OCI-LY7 (cell line): ENCODE results near the gene TSPAN1.

Experiments used
- CTCF ChIP-seq: fragments of 200-600 bp; sonication (generic); conservative IDR thresholded peaks from 2 replicates; pipeline ENCODE4 v1.5.1; 2014; ENCODE audit warnings: mild to moderate bottlenecking, antibody characterized with exemption, low read length, moderate library complexity, mixed read lengths
- EZH2phosphoT487 ChIP-seq: fragments of 200-600 bp; sonication (generic); IDR thresholded peaks from 2 replicates; pipeline ENCODE4 v1.6.1; 2018; ENCODE audit warnings: low read depth, borderline replicate concordance, mild to moderate bottlenecking, mixed run types, antibody characterized with exemption, low read length, moderate library complexity, mixed read lengths

DNA sequence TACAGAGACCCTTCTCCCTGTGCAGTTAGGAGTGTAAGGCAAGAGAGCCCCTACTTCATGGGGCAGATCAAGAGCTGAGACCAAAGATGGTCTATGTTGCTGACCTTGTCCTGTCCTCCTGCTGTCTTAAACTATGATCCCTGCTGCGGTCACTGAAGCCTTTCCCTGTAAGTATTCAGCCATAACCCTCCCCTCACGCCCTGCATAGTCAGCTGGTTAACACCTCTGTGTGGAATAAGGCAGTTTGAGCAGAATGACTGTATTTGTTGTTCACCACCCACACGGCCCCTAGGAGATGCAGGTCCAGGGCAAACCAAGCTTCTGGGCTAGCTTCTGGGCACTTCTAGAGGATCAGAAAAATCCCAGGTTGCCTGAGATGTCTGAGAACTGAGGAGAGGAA is 356 bp downstream of the TSPAN1 start:
- TF ChIP-seq CTCF: no peak
- TF ChIP-seq EZH2phosphoT487: no peak
